H9 (cell line): ENCODE data around the gene SRGAP1. TPM values are rescaled to one million over a fixed set of nuclear protein-coding genes. Genes with fewer than 3 reads are reported as not detected.

Experiments
- DNase-seq: peaks from one replicate; pipeline ENCODE4 v3.0.0-alpha.2; 2017
- H2AFZ ChIP-seq: one replicate; pipeline ENCODE4 v1.6.1; 2013; ENCODE audit warnings: mild to moderate bottlenecking, low read length, control low read depth, moderate library complexity
- H2AK5ac ChIP-seq: 2 replicates; pipeline ENCODE4 v1.6.1; 2013; ENCODE audit warnings: low read length, control low read depth, mixed read lengths; ENCODE audit not compliant: insufficient read length
- H2BK120ac ChIP-seq: one replicate; pipeline ENCODE4 v1.6.1; 2013; ENCODE audit warnings: low read depth, mild to moderate bottlenecking, low read length, control low read depth, inconsistent platforms; ENCODE audit not compliant: poor library complexity, severe bottlenecking
- H2BK12ac ChIP-seq: 2 replicates; pipeline ENCODE4 v1.6.1; 2013; ENCODE audit warnings: low read length, control low read depth, mixed read lengths, low read depth; ENCODE audit not compliant: insufficient read length
- H2BK15ac ChIP-seq: 2 replicates; pipeline ENCODE4 v1.6.1; 2013; ENCODE audit warnings: low read depth, low read length, control low read depth
- H2BK20ac ChIP-seq: one replicate; pipeline ENCODE4 v1.6.1; 2013; ENCODE audit warnings: low read depth, mild to moderate bottlenecking, low read length, control low read depth, inconsistent platforms; ENCODE audit not compliant: poor library complexity, severe bottlenecking
- H2BK5ac ChIP-seq: 2 replicates; pipeline ENCODE4 v1.6.1; 2013; ENCODE audit warnings: low read length, control low read depth, mixed read lengths; ENCODE audit not compliant: insufficient read length
- H3K14ac ChIP-seq: 2 replicates; pipeline ENCODE4 v1.6.1; 2013; ENCODE audit warnings: low read length, control low read depth; ENCODE audit not compliant: insufficient read depth
- H3K18ac ChIP-seq: 2 replicates; pipeline ENCODE4 v1.6.1; 2013; ENCODE audit warnings: low read depth, mild to moderate bottlenecking, mixed read lengths, low read length, control low read depth; ENCODE audit not compliant: insufficient read length
- H3K23ac ChIP-seq: 2 replicates; pipeline ENCODE4 v1.6.1; 2013; ENCODE audit warnings: low read length, control low read depth, mixed read lengths, low read depth; ENCODE audit not compliant: insufficient read length
- H3K23me2 ChIP-seq: 2 replicates; pipeline ENCODE4 v1.6.1; 2013; ENCODE audit warnings: low read depth, mild to moderate bottlenecking, mixed read lengths, low read length, control low read depth; ENCODE audit not compliant: insufficient read length, poor library complexity, severe bottlenecking
- H3K27ac ChIP-seq: 2 replicates; pipeline ENCODE4 v1.5.1; 2013; ENCODE audit warnings: low read length, control low read depth, mixed read lengths, low read depth; ENCODE audit not compliant: insufficient read length
- H3K27me3 ChIP-seq: 2 replicates; pipeline ENCODE4 v1.6.1; 2013; ENCODE audit warnings: low read length, control low read depth, inconsistent platforms; ENCODE audit not compliant: insufficient read depth
- H3K4ac ChIP-seq: 2 replicates; pipeline ENCODE4 v1.6.1; 2013; ENCODE audit warnings: low read depth, mild to moderate bottlenecking, control low read depth, inconsistent platforms, low read length, moderate library complexity
- H3K4me1 ChIP-seq: 2 replicates; pipeline ENCODE4 v1.6.1; 2013; ENCODE audit warnings: low read length, control low read depth, inconsistent platforms; ENCODE audit not compliant: insufficient read depth
- H3K4me2 ChIP-seq: 2 replicates; pipeline ENCODE4 v1.6.1; 2013; ENCODE audit warnings: low read length, control low read depth, mixed read lengths; ENCODE audit not compliant: insufficient read length, insufficient read depth
- H3K56ac ChIP-seq: 2 replicates; pipeline ENCODE4 v1.6.1; 2013; ENCODE audit warnings: low read depth, mild to moderate bottlenecking, mixed read lengths, low read length, control low read depth; ENCODE audit not compliant: insufficient read length
- H3K79me1 ChIP-seq: 2 replicates; pipeline ENCODE4 v1.6.1; 2013; ENCODE audit warnings: low read depth, mild to moderate bottlenecking, moderate library complexity, low read length, control low read depth, inconsistent platforms; ENCODE audit not compliant: insufficient read depth, poor library complexity, severe bottlenecking
- H3K79me2 ChIP-seq: 2 replicates; pipeline ENCODE4 v1.6.1; 2013; ENCODE audit warnings: low read length, control low read depth, inconsistent platforms; ENCODE audit not compliant: insufficient read depth
- H3K9ac ChIP-seq: 2 replicates; pipeline ENCODE4 v1.6.1; 2013; ENCODE audit warnings: low read length, control low read depth, mixed read lengths; ENCODE audit not compliant: insufficient read length; ENCODE audit errors: extremely low read depth
- H3K9me3 ChIP-seq: one replicate; pipeline ENCODE4 v1.6.1; 2013; ENCODE audit warnings: low read depth, low read length, inconsistent platforms; ENCODE audit not compliant: control insufficient read depth
- H3T11ph ChIP-seq: one replicate; pipeline ENCODE4 v1.6.1; 2013; ENCODE audit warnings: mild to moderate bottlenecking, low read length, control low read depth, inconsistent platforms
- H4K20me1 ChIP-seq: one replicate; pipeline ENCODE4 v1.6.1; 2013; ENCODE audit not compliant: control insufficient read depth, insufficient read length, insufficient read depth
- H4K5ac ChIP-seq: 2 replicates; pipeline ENCODE4 v1.6.1; 2013; ENCODE audit warnings: low read depth, mild to moderate bottlenecking, mixed read lengths, low read length, control low read depth; ENCODE audit not compliant: insufficient read length
- H4K8ac ChIP-seq: replicated peaks from 2 replicates; pipeline ENCODE4 v1.6.1; 2013; ENCODE audit warnings: low read length, control low read depth, mixed read lengths, low read depth; ENCODE audit not compliant: insufficient read length
- H4K91ac ChIP-seq: 2 replicates; pipeline ENCODE4 v1.6.1; 2013; ENCODE audit warnings: low read depth, mild to moderate bottlenecking, moderate library complexity, mixed read lengths, low read length, control low read depth; ENCODE audit not compliant: insufficient read length
- H3K27ac Mint-ChIP-seq, 3 experiments: 2 replicates in 2 of 3; 3 replicates in 1 of 3; pipeline ENCODE4 v1.8.0; 2020 to 2021; ENCODE audit warnings: mixed read lengths in 3 of 3, mild to moderate bottlenecking in 1 of 3, moderate library complexity in 1 of 3
- H3K27me3 Mint-ChIP-seq: 2 replicates; pipeline ENCODE4 v1.8.0; 2021; ENCODE audit warnings: low read depth, mild to moderate bottlenecking, moderate library complexity, mixed read lengths
- H3K36me3 Mint-ChIP-seq, 3 experiments: 2 replicates in 2 of 3; 3 replicates in 1 of 3; pipeline ENCODE4 v1.8.0; 2020 to 2021; ENCODE audit warnings: low read depth in 3 of 3, mixed read lengths in 3 of 3; ENCODE audit not compliant: insufficient read depth in 1 of 3
- H3K4me1 Mint-ChIP-seq, 2 experiments: 2 replicates each; pipeline ENCODE4 v1.8.0; 2020; ENCODE audit warnings: mixed read lengths in 2 of 2
- H3K4me3 Mint-ChIP-seq, 2 experiments: 2 replicates in 1 of 2; 3 replicates in 1 of 2; pipeline ENCODE4 v1.8.0; 2020 to 2021; ENCODE audit warnings: mild to moderate bottlenecking in 2 of 2, mixed read lengths in 2 of 2, moderate library complexity in 1 of 2
- H3K9me3 Mint-ChIP-seq, 2 experiments: 2 replicates in 1 of 2; 3 replicates in 1 of 2; pipeline ENCODE4 v1.8.0; 2020; ENCODE audit warnings: mild to moderate bottlenecking in 2 of 2, mixed read lengths in 2 of 2, moderate library complexity in 1 of 2
- WGBS: extraction: QIAGEN DNeasy Blood & Tissue Kit; methylation state at CpG from one replicate; pipeline ENCODE4 v1.1.7; 2013; ENCODE audit warnings: missing lambda C conversion rate, low lambda C conversion rate, mixed read lengths; ENCODE audit not compliant: insufficient read length; ENCODE audit errors: extremely low coverage; 5-methylcytosine and 5-hydroxymethylcytosine counted together
- total RNA-seq: library from RNA; stranded (reverse); gene quantifications from 2 replicates; pipeline ENCODE4 v1.2.1, GENCODE V29; 2021
- TF ChIP-seq, protein P1 (sequence below): fragments of 200-600 bp; sonication (generic); conservative IDR thresholded peaks from 3 replicates; pipeline ENCODE4 v1.8.0; 2021; ENCODE audit warnings: antibody characterized with exemption, mild to moderate bottlenecking

Gene SRGAP1
- total RNA-seq, 1 experiment from 2014 or later: 4.8 TPM

DNA sequence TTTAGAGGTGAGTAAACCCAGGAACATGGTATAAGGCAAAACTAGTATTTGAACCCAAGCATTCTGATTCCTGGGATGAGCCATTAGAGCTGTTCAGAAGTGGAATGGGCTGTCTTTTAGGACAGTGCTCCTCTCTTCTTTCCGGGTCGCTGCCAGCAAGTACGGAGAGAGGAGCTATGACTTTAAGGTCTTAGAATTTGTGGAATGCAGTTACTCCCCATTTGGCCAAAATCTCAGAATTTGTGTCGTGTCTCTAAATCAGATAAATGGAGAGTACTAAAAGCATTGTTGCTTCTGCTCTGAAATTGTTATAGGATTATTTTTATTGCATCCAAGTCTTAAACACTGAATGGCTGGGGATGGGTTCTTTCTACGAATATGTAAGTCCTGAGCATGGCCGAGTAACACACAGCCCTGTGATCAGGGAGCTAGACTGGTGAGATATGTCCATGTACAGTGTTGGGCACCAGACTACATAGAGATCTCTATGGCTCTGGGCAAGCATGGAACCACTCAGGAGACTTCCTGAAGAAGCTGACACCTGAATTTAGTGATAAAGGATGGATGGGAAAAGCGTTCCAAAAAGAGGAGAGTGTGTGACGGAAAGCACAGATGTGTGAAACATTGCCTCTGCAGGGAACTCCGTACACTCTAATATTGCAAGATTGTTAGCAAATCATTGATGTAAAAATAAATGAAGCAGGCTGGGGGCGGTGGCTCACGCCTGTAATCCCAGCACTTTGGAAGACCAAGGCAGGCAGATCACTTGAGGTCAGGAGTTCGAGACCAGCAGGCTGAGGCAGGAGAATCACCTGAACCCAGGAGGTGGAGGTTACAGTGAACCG lies 184.7 kb downstream of the SRGAP1 start:
- TF ChIP-seq, protein P1, sequence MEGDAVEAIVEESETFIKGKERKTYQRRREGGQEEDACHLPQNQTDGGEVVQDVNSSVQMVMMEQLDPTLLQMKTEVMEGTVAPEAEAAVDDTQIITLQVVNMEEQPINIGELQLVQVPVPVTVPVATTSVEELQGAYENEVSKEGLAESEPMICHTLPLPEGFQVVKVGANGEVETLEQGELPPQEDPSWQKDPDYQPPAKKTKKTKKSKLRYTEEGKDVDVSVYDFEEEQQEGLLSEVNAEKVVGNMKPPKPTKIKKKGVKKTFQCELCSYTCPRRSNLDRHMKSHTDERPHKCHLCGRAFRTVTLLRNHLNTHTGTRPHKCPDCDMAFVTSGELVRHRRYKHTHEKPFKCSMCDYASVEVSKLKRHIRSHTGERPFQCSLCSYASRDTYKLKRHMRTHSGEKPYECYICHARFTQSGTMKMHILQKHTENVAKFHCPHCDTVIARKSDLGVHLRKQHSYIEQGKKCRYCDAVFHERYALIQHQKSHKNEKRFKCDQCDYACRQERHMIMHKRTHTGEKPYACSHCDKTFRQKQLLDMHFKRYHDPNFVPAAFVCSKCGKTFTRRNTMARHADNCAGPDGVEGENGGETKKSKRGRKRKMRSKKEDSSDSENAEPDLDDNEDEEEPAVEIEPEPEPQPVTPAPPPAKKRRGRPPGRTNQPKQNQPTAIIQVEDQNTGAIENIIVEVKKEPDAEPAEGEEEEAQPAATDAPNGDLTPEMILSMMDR: no peak
- Histone ChIP-seq H3K14ac (no peak overlapping the region), H3K56ac (no peak overlapping the region), H2BK5ac (no peak overlapping the region), H3K79me1 (no peaks in the 10 kb centered on the region), H3K23me2 (no peaks in the 10 kb centered on the region), H2AK5ac (no peak overlapping the region), H3K9ac (no peak overlapping the region), H2BK20ac (no peak overlapping the region), H3K18ac (no peak overlapping the region), H4K5ac (no peak overlapping the region), H3K23ac (no peak overlapping the region), H4K91ac (no peak overlapping the region), H3K4ac (no peak overlapping the region), H2BK12ac (no peak overlapping the region), H3K9me3 (no peaks in the 10 kb centered on the region), H2AFZ (no peak overlapping the region), H3K4me1 (no peaks in the 10 kb centered on the region), H3K27ac (no peak overlapping the region), H3T11ph (no peak overlapping the region), H4K8ac (no peak overlapping the region), H2BK120ac (no peak overlapping the region), H3K27me3 (no peaks in the 10 kb centered on the region), H3K4me2 (no peak overlapping the region), H3K79me2 (no peaks in the 10 kb centered on the region), H2BK15ac (no peak overlapping the region), H4K20me1 (no peaks in the 10 kb centered on the region)
- no peaks in the 10 kb centered on the region for H3K27me3 Mint-ChIP-seq
- H3K4me1 Mint-ChIP-seq: peaks cover 3 to 7% of the 10 kb centered on the region in 2 experiments; a peak in 3 of 4 replicates
- no peak overlapping the region for H3K4me3 Mint-ChIP-seq
- peaks cover 6 to 21% (median 11%) of the 10 kb centered on the region in 3 experiments; a peak in 5 of 7 replicates for H3K36me3 Mint-ChIP-seq
- no CpG with 5 or more reads among the region's 13 CpGs for WGBS
- H3K27ac Mint-ChIP-seq: peak overlapping the region in 1 of 3 experiments; percentile 15; a peak in 1 of 7 replicates
- H3K9me3 Mint-ChIP-seq: peaks cover 0 to 8% of the 10 kb centered on the region in 2 experiments; a peak in 2 of 5 replicates
- DNase-seq: no peak
